HFFc6 (cell line): ENCODE results near the gene EFHC1. TPM values are rescaled to one million over a fixed set of nuclear protein-coding genes. Genes with fewer than 3 reads are reported as not detected.

ENCODE experiments used
- DNase-seq: peaks from one replicate; pipeline ENCODE4 v3.0.0-alpha.2; 2018
- H3K27ac Mint-ChIP-seq: 2 replicates; pipeline ENCODE4 v1.8.0; 2020; ENCODE audit warnings: mild to moderate bottlenecking, mixed read lengths
- H3K27me3 Mint-ChIP-seq: 2 replicates; pipeline ENCODE4 v1.8.0; 2021; ENCODE audit warnings: mild to moderate bottlenecking, moderate library complexity, mixed read lengths; ENCODE audit not compliant: insufficient read depth
- H3K36me3 Mint-ChIP-seq: 2 replicates; pipeline ENCODE4 v1.8.0; 2021; ENCODE audit warnings: low read depth, mixed read lengths
- H3K4me1 Mint-ChIP-seq: 2 replicates; pipeline ENCODE4 v1.8.0; 2020; ENCODE audit warnings: low read depth, mixed read lengths
- H3K4me3 Mint-ChIP-seq: 2 replicates; pipeline ENCODE4 v1.8.0; 2020; ENCODE audit warnings: mild to moderate bottlenecking, moderate library complexity, mixed read lengths
- H3K9me3 Mint-ChIP-seq: 2 replicates; pipeline ENCODE4 v1.8.0; 2020; ENCODE audit warnings: mild to moderate bottlenecking, mixed read lengths
- total RNA-seq, 6 experiments: library from RNA; stranded (reverse); fragmentation: NEBNext Ultra II Directional; extraction: Animal tissue kit (Norgen Biotek cat#: 25700); gene quantifications; 2 replicates in 1 of 6; 3 replicates in 5 of 6; pipeline ENCODE4 v1.2.3, GENCODE V29; 2021
- TF ChIP-seq, protein P1 (sequence below): fragments of 200-600 bp; sonication (generic); IDR thresholded peaks from 2 replicates; pipeline ENCODE4 v1.5.0; 2021; ENCODE audit warnings: antibody characterized with exemption, mild to moderate bottlenecking

EFHC1 gene
- total RNA-seq, 6 experiments from 2014 or later: 10.0 to 17.3 (median 13.8) TPM

DNA sequence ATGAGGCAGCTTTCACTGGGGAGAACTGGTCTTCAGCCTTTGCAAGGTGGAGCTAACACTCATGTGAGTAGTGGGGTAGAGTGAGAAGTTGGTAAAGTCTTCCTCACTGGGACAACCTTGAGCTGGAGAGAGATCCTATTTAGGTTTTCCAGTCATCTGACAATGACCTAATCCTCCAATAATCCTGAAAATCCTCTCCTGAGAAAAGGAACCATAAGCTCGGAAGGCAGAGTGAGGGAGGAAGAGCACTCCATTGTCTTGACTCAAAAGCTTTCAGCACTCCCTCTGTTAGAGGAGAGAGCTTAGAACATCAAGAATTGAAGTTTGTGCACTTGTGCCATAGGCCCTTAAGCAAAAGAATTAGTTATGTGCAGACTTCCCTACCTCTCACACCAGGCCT lies 78.9 kb downstream of the EFHC1 start:
- Mint-ChIP-seq H3K4me1 (peaks cover 78% of the 10 kb centered on the region), H3K4me3 (peak overlapping the region; percentile 63), H3K9me3 (peaks cover 12% of the 10 kb centered on the region), H3K27me3 (peaks cover 55% of the 10 kb centered on the region), H3K36me3 (peaks cover 92% of the 10 kb centered on the region), H3K27ac (peak overlapping the region; percentile 88)
- peak; percentile 54 for DNase-seq
- TF ChIP-seq, protein P1, sequence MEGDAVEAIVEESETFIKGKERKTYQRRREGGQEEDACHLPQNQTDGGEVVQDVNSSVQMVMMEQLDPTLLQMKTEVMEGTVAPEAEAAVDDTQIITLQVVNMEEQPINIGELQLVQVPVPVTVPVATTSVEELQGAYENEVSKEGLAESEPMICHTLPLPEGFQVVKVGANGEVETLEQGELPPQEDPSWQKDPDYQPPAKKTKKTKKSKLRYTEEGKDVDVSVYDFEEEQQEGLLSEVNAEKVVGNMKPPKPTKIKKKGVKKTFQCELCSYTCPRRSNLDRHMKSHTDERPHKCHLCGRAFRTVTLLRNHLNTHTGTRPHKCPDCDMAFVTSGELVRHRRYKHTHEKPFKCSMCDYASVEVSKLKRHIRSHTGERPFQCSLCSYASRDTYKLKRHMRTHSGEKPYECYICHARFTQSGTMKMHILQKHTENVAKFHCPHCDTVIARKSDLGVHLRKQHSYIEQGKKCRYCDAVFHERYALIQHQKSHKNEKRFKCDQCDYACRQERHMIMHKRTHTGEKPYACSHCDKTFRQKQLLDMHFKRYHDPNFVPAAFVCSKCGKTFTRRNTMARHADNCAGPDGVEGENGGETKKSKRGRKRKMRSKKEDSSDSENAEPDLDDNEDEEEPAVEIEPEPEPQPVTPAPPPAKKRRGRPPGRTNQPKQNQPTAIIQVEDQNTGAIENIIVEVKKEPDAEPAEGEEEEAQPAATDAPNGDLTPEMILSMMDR: no peak

DNA sequence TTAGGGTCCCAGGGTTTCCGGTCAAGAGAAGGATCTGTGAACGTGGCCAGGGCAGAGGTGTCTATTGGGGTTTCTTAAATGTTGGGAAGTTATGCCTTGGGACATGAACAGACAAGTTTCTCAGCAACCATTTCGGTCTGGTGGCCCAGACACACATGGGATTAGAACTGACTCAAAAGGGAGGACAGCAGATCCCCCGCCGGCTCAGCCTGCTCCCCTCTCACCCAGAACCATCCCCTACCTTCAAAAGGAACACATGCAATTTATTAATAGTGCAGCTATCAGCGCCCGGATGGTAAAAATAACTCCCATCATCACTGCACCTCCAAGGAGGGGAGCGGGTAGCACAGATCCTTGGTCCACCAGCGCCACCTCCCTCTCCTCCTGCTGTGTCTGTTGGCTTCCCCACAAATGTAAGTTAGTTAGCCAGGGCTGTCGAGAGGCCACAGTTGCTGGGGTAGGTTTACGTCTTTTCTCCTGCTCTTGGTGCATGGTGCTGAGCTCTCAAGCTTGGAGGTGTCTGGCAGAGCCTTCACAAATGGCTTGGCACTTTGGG lies 79.6 kb downstream of the EFHC1 start:
- peak overlapping the region; percentile 88 for H3K27ac Mint-ChIP-seq
- DNase-seq: no peak

DNA sequence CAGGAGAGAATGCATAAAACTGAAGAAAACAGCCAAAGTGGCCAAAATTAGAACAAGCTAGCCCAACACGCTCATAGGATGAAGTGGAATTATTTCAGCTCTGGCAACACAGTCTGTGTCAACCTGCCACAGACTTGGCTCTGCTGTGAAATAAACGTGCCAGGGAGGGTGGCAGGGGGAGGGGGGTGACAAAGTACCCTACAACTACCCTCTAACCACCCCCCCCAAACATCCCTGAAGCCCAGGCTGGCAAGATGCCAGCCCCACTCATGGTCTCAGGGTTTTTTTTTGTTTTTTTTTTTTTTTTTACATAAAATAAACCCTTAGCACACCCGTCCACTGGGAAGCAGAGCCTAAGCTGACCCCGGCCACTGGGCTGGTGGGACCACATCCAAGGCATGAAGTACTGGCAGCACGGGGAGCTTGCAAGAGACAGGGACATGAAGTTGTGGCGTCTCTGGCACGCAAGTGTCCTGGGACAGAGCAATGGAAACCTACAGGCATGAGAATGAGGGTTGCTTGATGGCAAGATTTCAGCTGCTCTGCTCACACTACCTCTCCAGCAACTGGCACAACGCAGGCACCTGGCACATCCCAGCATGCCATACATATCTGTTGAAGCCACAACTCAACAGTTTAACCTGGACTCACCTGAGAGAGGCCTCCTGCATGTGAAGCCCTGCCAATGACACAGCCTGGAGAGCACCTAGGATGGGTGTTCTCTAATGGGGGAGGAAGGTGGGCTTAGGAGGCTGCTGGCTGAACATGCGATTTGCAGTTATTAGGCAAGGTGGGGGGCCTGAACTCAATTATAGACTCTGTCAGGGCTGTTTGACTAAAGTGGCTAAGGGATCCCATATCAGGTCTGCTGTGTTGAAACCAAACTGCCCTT lies 80.3 kb downstream of the EFHC1 start:
- Mint-ChIP-seq H3K27ac (peak overlapping the region; percentile 88), H3K36me3 (peaks cover 92% of the 10 kb centered on the region), H3K4me3 (peak overlapping the region; percentile 28; the same call in 1 of the 2 replicates), H3K9me3 (no peaks in the 10 kb centered on the region), H3K27me3 (peaks cover 45% of the 10 kb centered on the region), H3K4me1 (peaks cover 78% of the 10 kb centered on the region)
- DNase-seq: no peak
- TF ChIP-seq, protein P1: no peak

More for the DNA sequence above, 79.6 kb downstream of the EFHC1 start:
- Mint-ChIP-seq H3K9me3 (peaks cover 7% of the 10 kb centered on the region), H3K4me1 (peaks cover 78% of the 10 kb centered on the region), H3K27me3 (peaks cover 49% of the 10 kb centered on the region), H3K4me3 (peak overlapping the region; percentile 63), H3K36me3 (peaks cover 92% of the 10 kb centered on the region)
- TF ChIP-seq, protein P1: no peak

DNA sequence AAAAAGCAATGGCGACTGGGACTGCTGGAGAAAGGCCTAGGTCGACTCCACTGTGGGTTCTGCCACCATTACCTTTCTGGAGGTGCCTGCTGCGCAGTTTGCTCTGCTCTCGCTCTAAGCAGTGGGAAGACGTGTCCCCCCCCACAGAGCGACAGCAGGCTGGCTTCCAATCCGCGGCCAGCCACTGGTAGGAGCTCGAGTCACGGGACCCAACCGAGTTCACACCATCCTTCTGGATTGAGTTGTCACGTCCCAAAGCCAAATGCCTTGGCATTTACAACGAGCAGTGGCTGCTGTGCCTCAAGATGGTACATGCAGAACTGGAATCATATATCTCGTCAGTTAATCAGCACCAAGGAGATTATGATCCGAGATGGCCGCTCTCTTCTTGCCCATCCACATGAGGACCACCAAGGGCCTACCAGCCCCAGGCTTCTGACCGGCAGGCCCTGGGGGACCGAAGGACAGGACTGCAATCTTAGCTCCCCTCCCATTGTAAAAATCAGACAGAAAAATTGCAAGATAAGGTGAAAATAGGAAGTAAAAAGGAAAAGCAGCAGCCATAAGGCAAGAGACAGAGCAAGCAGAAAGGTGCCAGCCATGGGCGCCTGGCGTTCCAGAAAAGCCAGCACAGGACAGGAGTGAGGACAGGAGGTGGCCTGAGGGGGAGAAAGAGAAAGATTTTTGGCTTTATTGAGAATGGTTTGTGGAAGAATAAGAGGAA lies 82.3 kb downstream of the EFHC1 start:
- Mint-ChIP-seq H3K4me3 (no peak overlapping the region), H3K27ac (peak overlapping the region; percentile 80), H3K9me3 (no peaks in the 10 kb centered on the region), H3K27me3 (peaks cover 46% of the 10 kb centered on the region), H3K36me3 (peaks cover 86% of the 10 kb centered on the region), H3K4me1 (peaks cover 84% of the 10 kb centered on the region)
- no peak for DNase-seq
- TF ChIP-seq, protein P1: no peak

DNA sequence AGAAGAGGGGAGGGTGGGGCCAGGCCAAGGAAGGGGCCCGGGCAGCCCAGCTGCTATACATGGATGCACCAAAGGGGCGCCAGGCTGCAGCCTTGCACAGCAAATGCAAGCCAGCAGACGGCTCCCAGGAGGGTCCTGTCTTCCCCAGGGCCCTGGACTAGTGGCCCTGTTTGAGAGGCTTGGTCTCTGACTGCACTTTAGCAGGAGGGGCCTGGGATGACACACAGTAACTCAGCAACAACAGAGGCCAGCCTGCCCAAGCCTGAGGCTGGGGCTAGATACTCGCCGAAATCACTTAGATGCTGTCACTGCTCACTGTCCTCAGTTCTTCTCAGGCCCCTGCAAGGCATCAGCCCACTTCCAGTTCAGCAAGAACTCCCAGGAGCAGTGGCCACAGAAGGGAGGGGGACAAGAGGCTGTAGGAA lies 83.2 kb downstream of the EFHC1 start:
- TF ChIP-seq, protein P1: peak; percentile 24
- no peak for DNase-seq
- Mint-ChIP-seq H3K9me3 (peaks cover 4% of the 10 kb centered on the region; the same call in 1 of the 2 replicates), H3K4me3 (no peak overlapping the region), H3K27me3 (peaks cover 46% of the 10 kb centered on the region), H3K27ac (peak overlapping the region; percentile 80), H3K36me3 (peaks cover 86% of the 10 kb centered on the region), H3K4me1 (peaks cover 84% of the 10 kb centered on the region)
